ENCODE measurements around the gene PEAR1.
A peak's percentile ranks its signal among the peaks of the same experiment; 100 is the strongest.

Gene PEAR1

DNA sequence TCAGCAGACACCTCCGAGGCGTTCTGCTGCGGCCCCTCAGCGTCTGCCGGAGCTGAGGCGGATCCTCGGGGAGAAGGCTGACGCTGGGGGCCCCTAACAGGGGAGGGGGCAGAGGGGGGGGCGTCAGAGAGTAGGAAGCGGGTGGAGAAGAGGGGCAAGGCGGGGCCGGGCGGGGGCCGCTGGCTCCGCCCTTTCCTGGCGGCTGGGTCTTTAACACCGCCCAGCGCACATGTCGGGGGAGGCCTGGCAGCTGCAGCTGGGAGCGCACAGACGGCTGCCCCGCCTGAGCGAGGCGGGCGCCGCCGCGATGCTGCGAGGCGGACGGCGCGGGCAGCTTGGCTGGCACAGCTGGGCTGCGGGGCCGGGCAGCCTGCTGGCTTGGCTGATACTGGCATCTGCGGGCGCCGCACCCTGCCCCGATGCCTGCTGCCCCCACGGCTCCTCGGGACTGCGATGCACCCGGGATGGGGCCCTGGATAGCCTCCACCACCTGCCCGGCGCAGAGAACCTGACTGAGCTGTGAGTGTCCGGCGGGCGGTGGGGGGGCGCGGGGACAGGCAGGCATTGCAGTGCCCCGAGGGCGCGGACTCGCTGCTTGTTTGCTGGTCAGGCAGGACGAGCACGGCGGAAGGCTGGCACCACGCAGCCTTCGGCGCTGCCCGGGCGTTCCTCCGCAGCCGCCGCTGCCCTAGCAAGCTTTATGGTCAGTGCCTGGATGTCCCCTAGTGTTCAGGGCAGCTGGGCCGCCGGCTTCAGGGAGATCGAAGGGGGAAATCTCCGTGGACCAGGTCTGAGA, 32.7 kb upstream of the PEAR1 start, which contains the start of gene NTRK1:
Gene NTRK1 (plus strand): TSS at position 238 of the 796 bp plus-strand sequence. CDS start 70 bp downstream, at position 308.
- DNase-seq: peak; percentile 60

DNA sequence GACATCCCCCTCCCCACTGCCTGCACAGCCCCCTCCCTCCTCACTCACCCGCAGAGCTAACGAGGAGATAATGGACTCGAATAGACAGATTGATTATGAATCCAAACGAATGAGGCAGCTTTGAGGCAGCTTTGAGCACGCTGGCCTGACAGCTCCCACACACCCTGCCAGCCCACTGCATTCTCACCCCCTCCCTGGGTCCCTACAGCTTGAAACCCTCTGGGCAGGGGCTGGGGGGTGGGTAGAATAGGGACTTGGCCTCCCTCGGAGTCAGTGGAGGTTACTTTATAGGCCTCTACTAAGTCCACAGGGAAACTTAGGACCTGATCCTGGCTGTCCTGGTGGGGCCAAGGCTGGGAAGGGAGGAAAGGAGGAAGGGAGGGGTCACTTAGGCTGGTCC, 30.9 kb upstream of the PEAR1 start:
- DNase-seq: no peak

DNA sequence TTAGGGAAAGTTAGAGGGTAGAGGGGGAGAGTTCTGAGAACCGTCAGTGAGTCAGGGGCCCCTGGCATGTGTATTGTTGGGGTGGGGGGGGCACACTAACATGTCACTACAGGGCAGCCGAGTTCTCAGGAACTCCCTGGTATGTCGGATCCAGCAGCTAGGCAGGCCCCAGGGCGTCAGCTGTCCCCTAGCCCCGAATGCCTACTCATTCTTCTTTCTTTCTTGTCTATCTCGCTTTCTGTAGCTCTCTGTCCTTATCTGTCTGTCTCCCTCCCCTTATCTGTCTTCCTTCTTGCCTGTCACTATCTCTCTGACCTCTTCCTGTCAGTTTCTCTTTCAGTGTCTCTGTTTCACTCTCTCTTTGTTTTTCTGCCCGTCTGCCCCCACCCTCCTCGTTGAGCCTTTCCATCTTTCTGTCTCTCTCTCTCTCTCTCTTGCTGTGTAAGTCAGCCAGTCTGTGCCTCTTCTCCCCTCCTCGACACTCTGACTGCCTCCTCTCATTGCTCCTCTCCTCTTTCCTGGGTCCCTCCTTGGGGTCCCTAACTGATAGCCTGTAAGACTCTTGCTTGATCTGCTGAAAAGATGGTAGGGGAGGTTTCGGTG, 30.4 kb upstream of the PEAR1 start:
- DNase-seq: peak; percentile 56

DNA sequence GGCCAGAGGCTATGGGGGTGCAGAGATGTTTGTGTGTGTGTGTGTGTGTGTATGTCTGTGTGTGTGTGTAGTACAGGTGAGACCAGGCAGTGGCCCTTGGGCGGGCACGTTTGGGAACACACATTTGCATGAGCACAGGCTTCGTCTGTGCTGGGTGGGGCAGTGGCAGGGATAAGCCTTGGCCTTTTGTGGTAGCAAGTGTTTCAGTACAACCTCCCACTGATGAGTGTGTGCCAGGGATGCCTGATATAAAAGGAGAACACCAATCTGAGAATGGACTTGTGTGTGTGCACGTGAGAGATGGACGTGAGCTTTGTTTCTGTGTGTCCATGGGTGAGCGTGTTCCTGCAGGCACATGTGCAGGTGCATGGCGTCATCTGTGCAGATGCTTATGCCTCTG, 29.9 kb upstream of the PEAR1 start:
- DNase-seq: no peak

DNA sequence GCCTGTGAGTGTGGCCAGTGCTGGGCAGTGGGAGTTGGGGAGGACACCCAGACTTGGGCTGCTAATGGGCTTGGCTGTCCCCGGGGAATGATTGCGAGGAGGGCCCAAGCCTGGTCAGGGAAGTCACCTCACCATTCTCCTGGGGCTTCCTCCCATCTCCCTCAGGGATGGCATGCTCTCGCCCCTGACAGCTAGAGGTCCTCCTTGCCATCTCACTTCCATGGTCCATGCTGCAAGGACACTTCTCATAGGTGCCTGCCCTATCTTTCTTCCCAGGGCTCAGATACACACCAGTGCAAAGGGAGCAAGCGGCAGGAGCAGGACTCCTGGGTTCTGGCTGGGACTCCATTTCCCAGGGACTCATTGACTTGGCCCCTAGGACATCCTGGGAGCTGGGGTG, 28.7 kb upstream of the PEAR1 start:
- DNase-seq: no peak

DNA sequence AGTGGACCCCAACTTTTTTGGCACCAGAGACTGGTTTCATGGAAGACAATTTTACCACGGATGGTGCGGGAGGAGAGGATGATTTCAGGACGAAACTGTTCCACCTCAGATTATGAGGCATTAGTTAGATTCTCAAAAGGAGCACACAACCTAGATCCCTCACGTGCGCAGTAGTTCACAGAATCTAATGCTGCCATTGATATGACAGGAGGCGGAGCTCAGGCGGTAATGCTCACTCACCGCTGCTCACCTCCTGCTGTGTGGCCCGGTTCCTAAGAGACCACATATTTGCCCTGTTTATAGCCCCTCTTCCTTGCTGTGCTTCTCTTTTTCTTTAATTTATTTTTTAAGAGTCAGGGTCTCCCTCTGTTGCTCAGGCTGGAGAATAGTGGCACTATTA, 28.3 kb upstream of the PEAR1 start:
- no peak for DNase-seq

DNA sequence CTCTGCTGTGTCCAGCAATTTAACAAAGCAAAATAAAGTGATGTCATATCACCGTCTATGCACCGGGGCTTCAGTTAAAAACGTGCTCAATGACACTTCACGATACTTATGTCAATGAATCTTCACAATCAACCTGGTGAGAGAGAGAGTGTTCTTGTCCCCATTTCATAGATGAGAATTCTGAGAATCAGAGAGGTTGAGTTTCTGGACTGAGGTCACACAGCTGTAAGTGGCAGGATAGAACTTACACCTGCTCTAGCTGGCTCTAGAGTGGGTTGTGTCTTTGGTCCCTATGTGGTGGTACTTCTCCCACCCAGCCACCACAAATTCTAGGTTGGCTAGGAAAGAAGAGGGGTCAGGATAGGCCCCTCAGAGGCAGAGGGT, 27.7 kb upstream of the PEAR1 start:
- no peak for DNase-seq

DNA sequence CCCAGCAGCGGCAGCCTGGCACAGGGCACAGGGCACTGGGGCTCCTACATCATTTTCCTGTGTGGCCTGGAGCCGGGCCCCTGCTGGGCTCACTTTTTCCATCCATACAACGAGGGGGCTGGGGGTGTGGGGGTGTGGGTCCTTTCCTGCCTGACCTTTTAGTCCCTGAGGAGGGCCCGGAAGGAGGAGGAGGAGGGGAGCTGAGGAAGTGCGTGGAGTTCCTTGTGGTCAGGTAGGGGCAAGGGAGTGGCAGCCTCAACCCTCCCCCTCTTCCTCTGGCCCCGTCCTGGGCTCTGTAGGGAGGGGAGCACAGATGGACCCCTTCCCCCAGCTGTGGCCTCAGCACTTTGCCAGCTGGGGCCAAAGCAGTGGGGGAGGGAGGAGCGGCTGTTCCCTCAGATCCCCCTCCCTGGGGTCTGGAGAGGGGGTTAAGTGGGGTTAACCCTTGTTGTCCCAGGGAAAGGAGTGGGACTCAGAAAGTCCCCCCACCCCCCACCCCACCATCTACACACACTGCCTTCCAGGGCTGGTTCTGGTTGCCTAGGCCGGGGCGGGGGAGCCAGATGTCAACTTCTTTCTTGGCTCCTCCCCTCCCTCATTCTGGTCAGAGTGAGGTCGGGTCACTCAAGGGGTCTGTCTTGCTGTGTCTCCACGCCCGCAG, 27.1 kb upstream of the PEAR1 start:
- DNase-seq: no peak

DNA sequence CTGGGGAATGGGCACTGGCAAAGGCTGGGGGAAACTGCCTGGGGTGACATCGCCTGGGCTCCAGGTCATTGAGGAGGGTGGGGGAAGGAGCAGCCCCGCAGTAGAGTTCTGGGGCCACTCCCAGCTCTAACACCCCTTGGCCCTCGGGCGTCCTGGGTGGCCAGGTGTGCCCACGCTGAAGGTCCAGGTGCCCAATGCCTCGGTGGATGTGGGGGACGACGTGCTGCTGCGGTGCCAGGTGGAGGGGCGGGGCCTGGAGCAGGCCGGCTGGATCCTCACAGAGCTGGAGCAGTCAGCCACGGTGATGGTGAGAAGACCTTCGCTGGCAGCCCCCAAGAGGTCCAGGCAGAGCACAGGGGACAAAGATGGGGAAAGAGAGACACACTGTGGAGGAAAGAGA, 25.2 kb upstream of the PEAR1 start:
- no peak for DNase-seq

DNA sequence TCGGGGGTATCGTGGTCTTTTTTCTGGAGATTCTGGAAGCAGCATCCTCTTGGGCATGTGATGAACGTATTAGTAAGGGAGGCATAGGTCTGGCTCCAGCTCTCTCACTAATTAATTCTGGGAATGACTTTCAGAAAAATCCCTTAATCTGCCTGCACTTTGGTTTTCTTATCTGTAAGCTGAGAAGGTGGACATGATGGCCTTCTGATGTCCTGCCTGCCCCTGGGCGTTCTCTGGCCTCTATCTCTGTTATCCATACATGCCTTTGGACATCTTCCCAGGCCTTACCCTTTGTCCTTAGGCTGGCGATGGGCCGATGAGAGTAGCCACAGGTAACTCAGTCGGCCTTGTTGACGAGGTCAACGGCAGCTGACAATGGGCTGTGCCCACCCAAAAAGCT, 24.1 kb upstream of the PEAR1 start:
- DNase-seq: no peak

DNA sequence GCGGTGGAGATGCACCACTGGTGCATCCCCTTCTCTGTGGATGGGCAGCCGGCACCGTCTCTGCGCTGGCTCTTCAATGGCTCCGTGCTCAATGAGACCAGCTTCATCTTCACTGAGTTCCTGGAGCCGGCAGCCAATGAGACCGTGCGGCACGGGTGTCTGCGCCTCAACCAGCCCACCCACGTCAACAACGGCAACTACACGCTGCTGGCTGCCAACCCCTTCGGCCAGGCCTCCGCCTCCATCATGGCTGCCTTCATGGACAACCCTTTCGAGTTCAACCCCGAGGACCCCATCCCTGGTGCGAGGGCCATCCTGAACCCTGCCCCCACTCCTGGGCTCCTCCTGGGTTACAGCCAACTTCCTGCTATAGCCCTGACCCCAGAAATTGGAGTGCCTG, 19.9 kb upstream of the PEAR1 start:
- DNase-seq: no peak

DNA sequence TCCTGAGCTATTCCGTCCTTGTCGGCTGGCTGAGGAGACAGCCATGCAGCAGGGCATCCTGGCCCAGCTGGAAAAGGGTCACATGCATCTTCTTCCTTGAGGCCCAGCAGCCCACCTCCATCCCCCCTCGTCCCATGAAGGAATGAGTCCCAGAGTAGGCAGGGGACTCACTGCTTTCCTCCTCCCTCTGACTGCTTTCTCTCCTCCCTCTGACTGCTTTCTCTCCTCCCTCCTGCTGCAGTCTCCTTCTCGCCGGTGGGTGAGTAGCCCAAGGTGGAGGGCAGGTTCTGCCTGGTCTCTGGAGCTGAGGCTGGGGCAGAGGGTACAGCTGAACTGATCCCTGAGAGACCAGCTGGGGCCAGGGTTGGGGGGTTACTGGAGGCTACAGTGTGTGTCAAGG, 19.4 kb upstream of the PEAR1 start:
- DNase-seq: no peak

DNA sequence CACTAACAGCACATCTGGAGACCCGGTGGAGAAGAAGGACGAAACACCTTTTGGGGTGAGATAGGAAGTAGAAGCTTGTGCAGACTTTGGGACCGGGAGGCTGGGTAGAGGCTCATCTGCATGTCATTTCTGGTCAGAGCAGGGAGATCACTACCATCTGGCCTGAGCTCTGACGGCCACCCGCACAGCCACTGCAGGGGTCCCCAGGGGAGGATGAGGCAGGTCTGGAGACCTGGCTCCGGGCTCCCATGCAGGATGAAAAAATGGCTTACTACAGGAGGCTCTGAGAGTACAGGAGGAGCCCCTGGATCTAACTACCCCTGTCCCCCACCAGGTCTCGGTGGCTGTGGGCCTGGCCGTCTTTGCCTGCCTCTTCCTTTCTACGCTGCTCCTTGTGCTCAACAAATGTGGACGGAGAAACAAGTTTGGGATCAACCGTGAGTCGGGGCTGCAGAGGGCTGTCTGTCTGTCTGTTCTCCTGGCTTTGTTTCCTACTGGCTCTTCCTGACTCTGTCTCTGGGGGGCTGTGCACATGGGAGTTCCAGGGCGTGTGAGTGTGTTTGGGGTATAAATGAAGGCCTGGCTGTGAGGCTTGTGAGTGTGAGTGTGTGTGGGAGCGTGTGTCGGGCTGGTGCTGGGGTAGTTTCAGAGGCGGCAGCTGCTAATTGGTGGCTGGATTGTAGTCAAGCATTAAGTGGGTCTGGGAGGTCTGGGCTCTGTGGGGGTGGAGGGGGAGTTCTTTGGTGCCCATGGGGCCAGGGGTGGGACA, 18.8 kb upstream of the PEAR1 start:
- DNase-seq: no peak

DNA sequence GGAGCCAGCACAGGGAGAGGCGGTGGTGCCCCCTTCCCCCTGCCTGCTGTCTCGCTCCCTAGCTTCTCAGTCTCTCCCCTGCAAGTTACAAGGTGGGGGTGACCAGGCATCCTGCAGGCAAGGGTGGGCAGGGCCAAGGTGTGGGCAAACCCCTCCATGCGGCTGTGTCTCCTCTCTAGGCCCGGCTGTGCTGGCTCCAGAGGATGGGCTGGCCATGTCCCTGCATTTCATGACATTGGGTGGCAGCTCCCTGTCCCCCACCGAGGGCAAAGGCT, 18.2 kb upstream of the PEAR1 start:
- DNase-seq: no peak

DNA sequence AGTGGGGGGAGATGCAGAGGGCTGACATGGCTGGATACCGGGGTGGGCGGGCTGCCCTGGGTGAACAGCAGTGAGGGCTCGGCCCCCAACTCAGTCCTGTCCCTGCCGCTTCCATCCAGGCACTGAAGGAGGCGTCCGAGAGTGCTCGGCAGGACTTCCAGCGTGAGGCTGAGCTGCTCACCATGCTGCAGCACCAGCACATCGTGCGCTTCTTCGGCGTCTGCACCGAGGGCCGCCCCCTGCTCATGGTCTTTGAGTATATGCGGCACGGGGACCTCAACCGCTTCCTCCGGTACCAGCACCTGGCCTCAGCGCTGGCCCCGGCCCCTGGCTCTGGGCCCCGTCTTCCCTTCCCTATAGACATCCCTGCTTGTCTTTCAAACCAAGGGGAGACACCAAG, 17.2 kb upstream of the PEAR1 start:
- DNase-seq: no peak

DNA sequence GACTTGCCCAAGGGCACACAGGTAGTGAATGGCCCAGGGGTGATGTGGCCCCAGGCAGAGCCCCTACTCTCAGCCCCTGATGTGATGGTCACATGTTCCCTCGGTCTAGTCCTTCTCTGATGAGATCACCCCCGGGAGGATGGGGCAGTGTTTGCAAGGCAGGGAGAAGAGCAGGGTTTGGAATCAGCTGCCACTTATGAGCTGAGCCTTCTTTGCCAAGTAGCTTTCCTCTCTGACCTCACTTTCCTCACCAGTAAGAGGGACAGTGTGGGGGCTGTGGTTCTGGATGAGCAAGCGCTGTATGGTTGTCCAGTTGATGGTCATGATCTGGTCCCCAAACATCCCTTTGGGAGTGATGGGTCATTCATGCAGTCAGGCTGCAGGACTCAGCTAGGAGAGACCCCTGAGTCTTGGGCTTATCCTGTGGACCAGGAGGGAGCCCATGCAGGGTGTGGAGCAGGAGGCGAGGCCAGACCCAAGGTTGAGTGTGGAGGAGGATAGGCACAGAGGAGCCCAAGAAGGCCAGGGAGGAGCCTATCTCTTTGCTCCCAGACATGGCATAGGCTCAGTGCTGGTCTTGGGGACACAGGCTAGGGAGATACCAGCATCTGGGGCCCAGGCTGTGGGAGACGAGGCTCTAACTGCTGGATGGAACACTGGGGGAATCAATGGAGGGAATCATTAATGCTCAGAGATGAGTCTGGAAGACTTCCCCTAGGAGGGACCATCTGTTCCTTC, 15.9 kb upstream of the PEAR1 start:
- no peak for DNase-seq

DNA sequence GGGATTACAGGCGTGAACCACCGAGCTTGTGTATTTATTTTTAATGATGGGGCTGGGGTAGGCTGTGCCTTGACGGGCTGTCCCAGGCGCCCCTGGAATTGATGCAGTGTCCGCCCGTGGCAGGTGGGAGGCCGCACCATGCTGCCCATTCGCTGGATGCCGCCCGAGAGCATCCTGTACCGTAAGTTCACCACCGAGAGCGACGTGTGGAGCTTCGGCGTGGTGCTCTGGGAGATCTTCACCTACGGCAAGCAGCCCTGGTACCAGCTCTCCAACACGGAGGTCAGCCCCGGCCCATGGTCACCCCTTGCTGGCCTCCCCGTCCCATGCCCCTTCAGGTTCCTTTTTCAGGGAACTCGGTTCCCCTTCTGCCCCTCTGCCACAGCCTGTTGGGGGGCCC, 13.6 kb upstream of the PEAR1 start:
- no peak for DNase-seq

DNA sequence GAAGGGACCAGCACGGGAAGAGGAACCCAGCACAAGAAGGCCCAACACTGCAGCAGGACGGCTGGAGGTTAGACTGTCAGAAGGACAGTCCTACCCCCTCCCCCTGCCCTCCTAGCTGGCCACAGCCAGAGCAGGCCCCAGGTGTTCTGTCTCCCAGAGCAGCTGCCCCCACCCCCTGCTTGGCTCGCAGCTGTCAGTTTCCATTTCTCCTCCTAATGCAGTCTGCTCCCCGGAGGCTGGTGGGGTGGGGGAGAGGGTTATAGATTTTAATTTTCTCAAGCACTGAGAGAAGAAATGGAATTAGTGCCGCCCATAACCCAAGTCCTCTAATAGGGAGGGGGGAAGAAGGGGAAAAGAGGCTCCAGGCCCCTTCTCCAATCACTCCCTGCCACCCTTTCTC, 13.0 kb upstream of the PEAR1 start:
- no peak for DNase-seq

DNA sequence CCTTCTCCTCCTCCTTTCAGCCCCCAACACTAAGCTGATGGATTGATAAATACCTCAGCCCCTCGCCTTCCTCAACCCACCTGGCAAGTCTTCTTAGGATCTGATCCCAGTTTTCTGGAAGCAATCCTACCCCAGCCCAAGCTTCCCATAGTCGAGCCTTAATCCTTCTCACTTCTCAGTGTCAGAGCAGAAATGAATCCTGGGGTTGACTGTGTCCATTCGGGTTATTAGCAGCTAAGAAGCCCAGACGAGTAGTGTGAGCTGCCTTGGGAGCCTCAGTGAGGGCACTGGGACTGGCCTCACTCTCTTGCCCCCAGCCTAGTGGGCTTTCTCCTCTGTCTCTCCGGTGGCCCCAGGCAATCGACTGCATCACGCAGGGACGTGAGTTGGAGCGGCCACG, 12.4 kb upstream of the PEAR1 start:
- no peak for DNase-seq

DNA sequence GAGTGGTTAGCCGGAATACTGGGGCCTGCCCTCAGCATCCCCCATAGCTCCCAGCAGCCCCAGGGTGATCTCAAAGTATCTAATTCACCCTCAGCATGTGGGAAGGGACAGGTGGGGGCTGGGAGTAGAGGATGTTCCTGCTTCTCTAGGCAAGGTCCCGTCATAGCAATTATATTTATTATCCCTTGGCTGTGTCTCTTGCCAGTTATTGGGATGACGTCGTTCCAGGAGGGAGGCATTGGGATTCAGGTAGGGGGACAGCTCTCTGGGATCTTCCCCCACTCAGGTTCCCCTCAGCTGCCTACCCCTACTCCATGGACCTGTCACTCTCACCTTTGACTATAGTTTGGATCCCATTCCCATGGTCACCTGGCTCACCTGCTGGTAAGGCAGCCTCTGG, 11.9 kb upstream of the PEAR1 start:
- no peak for DNase-seq

DNA sequence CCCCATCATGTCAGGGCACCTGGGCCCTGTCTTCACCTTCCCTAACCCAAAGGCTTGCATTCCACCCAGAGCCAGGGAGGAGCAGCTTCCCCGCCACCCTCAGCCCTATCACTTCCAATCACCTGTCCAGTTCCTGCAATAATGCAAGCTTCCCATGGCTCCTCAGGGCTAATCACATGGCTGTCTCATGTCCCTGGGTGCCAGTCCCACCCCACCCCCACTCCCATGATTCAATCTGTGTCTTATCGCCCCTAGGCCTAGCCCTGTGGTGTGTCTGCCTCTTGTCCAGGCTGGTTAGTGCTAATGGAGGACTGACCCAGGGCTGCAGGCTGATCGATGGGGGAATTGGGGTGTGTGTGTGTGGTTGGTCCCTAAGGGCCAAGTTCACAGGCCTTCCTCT, 11.0 kb upstream of the PEAR1 start:
- DNase-seq: no peak

DNA sequence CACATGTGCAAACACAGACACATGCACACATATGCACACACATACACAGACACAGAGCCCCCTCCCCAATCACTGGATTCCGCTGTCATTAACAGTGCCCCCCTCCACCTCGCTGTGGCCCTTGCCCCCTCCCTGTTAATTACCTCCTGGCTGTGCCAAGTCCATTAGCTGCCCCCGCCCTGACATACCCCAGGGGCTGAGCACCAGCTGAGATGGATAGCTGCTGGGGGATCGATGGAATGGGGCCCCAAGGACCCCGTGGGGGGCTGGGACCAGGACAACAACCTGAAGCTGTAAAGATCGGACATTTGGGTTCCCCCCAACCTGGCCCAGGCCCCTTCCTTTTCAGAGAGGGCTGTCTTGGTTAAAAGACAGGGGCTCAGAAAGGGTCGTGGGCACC, 9.6 kb upstream of the PEAR1 start:
- no peak for DNase-seq

DNA sequence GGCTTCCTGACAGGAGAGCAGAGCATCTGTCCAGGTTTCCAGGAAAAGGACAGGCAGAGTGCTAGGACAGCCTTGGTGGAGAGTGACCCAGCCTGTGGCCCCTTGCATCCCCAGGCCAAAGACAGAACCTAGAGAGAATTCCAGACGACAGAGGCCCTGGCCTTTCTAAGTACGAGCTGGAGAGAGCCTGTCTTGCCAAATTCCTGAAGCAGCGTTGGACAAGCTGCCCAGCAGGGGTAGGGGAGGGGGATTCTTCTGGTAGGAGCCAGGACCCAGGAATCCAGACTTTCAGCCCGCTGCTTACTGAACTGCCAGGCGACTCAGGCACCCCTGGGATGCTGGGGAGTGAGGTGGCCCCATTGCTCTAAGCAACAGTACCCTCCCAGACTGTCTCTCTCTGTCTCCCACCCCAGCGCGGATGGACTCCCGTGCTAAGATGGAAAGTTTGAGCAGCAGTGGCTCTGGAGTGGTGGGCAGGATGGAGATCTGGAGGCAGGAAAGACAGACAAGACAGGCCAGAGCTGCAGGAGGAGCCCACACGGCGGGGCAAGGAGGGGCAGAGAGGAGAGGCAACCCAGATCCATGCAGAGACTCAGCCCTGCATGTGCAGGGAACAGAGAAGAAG, 8.8 kb upstream of the PEAR1 start:
- no peak for DNase-seq

All from activated CD4-positive, alpha-beta T cell treated with anti-CD3 and anti-CD28 coated beads for 48 hours (primary cell).